Measurements from ENCODE around the gene NCEH1.
"Not testable (repeated sequence)": the region's sequence is repeated elsewhere in the genome, so short reads cannot be mapped to it uniquely, and the experiment has no call there.

The NCEH1 gene

GRCh38 chr3:172600644-172601065 is 110.2 kb downstream of the NCEH1 start:
- no peaks in the 10 kb centered on the region for H3K4me1 ChIP-seq (ENCODE audit: control insufficient read depth, insufficient read depth, low read length)
- H3K9me3 ChIP-seq (ENCODE audit: control insufficient read depth, insufficient read depth, low read length): no peaks in the 10 kb centered on the region
- no peak overlapping the region for H3K4me3 ChIP-seq (ENCODE audit: low read depth, low read length)
- no peaks in the 10 kb centered on the region for H3K27me3 ChIP-seq (ENCODE audit: control insufficient read depth, insufficient read depth, low read length)
- H3K9ac ChIP-seq (ENCODE audit: low read depth, low read length): no peak overlapping the region
- H3K36me3 ChIP-seq (ENCODE audit: control insufficient read depth, insufficient read depth, low read length): no peaks in the 10 kb centered on the region

GRCh38 chr3:172598904-172599303 is 112.0 kb downstream of the NCEH1 start:
- Histone ChIP-seq H3K9ac (ENCODE audit: low read depth, low read length) (no peak overlapping the region), H3K4me3 (ENCODE audit: low read depth, low read length) (no peak overlapping the region), H3K9me3 (ENCODE audit: control insufficient read depth, insufficient read depth, low read length) (no peaks in the 10 kb centered on the region), H3K27me3 (ENCODE audit: control insufficient read depth, insufficient read depth, low read length) (no peaks in the 10 kb centered on the region), H3K4me1 (ENCODE audit: control insufficient read depth, insufficient read depth, low read length) (no peaks in the 10 kb centered on the region), H3K36me3 (ENCODE audit: control insufficient read depth, insufficient read depth, low read length) (no peaks in the 10 kb centered on the region)

- no peaks in the 10 kb centered on the region for H3K4me1 ChIP-seq (ENCODE audit: control insufficient read depth, insufficient read depth, low read length)
- H3K9ac ChIP-seq (ENCODE audit: low read depth, low read length): no peak overlapping the region
- no peaks in the 10 kb centered on the region for H3K27me3 ChIP-seq (ENCODE audit: control insufficient read depth, insufficient read depth, low read length)
- H3K9me3 ChIP-seq (ENCODE audit: control insufficient read depth, insufficient read depth, low read length): no peaks in the 10 kb centered on the region
- no peaks in the 10 kb centered on the region for H3K36me3 ChIP-seq (ENCODE audit: control insufficient read depth, insufficient read depth, low read length)
- no peak overlapping the region for H3K4me3 ChIP-seq (ENCODE audit: low read depth, low read length)
These were observed 114.5 kb downstream of the NCEH1 start for GRCh38 chr3:172596394-172596706.

- no peaks in the 10 kb centered on the region for H3K36me3 ChIP-seq (ENCODE audit: control insufficient read depth, insufficient read depth, low read length)
- no peaks in the 10 kb centered on the region for H3K9me3 ChIP-seq (ENCODE audit: control insufficient read depth, insufficient read depth, low read length)
- no peak overlapping the region for H3K9ac ChIP-seq (ENCODE audit: low read depth, low read length)
- no peaks in the 10 kb centered on the region for H3K4me1 ChIP-seq (ENCODE audit: control insufficient read depth, insufficient read depth, low read length)
- H3K27me3 ChIP-seq (ENCODE audit: control insufficient read depth, insufficient read depth, low read length): no peaks in the 10 kb centered on the region
- H3K4me3 ChIP-seq (ENCODE audit: low read depth, low read length): no peak overlapping the region
These were observed 115.0 kb downstream of the NCEH1 start for GRCh38 chr3:172595664-172596393.

GRCh38 chr3:172594900-172595663 is 115.8 kb downstream of the NCEH1 start:
- not testable (repeated sequence) for H3K27me3 ChIP-seq (ENCODE audit: control insufficient read depth, insufficient read depth, low read length); H3K36me3 ChIP-seq (ENCODE audit: control insufficient read depth, insufficient read depth, low read length); H3K9ac ChIP-seq (ENCODE audit: low read depth, low read length); H3K9me3 ChIP-seq (ENCODE audit: control insufficient read depth, insufficient read depth, low read length); H3K4me3 ChIP-seq (ENCODE audit: low read depth, low read length); H3K4me1 ChIP-seq (ENCODE audit: control insufficient read depth, insufficient read depth, low read length)

- no peaks in the 10 kb centered on the region for H3K27me3 ChIP-seq (ENCODE audit: control insufficient read depth, insufficient read depth, low read length)
- H3K9ac ChIP-seq (ENCODE audit: low read depth, low read length): no peak overlapping the region
- H3K4me1 ChIP-seq (ENCODE audit: control insufficient read depth, insufficient read depth, low read length): no peaks in the 10 kb centered on the region
- H3K4me3 ChIP-seq (ENCODE audit: low read depth, low read length): no peak overlapping the region
- H3K36me3 ChIP-seq (ENCODE audit: control insufficient read depth, insufficient read depth, low read length): no peaks in the 10 kb centered on the region
- no peaks in the 10 kb centered on the region for H3K9me3 ChIP-seq (ENCODE audit: control insufficient read depth, insufficient read depth, low read length)
These were observed 117.8 kb downstream of the NCEH1 start for GRCh38 chr3:172592898-172593669.

GRCh38 chr3:172591876-172592771 is 118.7 kb downstream of the NCEH1 start:
- Histone ChIP-seq H3K9ac (ENCODE audit: low read depth, low read length) (no peak overlapping the region), H3K27me3 (ENCODE audit: control insufficient read depth, insufficient read depth, low read length) (no peaks in the 10 kb centered on the region), H3K9me3 (ENCODE audit: control insufficient read depth, insufficient read depth, low read length) (no peaks in the 10 kb centered on the region), H3K4me1 (ENCODE audit: control insufficient read depth, insufficient read depth, low read length) (no peaks in the 10 kb centered on the region), H3K36me3 (ENCODE audit: control insufficient read depth, insufficient read depth, low read length) (no peaks in the 10 kb centered on the region), H3K4me3 (ENCODE audit: low read depth, low read length) (no peak overlapping the region)

- Histone ChIP-seq H3K4me1 (ENCODE audit: control insufficient read depth, insufficient read depth, low read length) (no peaks in the 10 kb centered on the region), H3K36me3 (ENCODE audit: control insufficient read depth, insufficient read depth, low read length) (no peaks in the 10 kb centered on the region), H3K4me3 (ENCODE audit: low read depth, low read length) (no peak overlapping the region), H3K9ac (ENCODE audit: low read depth, low read length) (no peak overlapping the region), H3K27me3 (ENCODE audit: control insufficient read depth, insufficient read depth, low read length) (no peaks in the 10 kb centered on the region), H3K9me3 (ENCODE audit: control insufficient read depth, insufficient read depth, low read length) (no peaks in the 10 kb centered on the region)
These were observed 119.7 kb downstream of the NCEH1 start for GRCh38 chr3:172591125-172591605.

- Histone ChIP-seq H3K9ac (ENCODE audit: low read depth, low read length) (no peak overlapping the region), H3K27me3 (ENCODE audit: control insufficient read depth, insufficient read depth, low read length) (no peaks in the 10 kb centered on the region), H3K4me3 (ENCODE audit: low read depth, low read length) (no peak overlapping the region), H3K4me1 (ENCODE audit: control insufficient read depth, insufficient read depth, low read length) (no peaks in the 10 kb centered on the region), H3K36me3 (ENCODE audit: control insufficient read depth, insufficient read depth, low read length) (no peaks in the 10 kb centered on the region), H3K9me3 (ENCODE audit: control insufficient read depth, insufficient read depth, low read length) (no peaks in the 10 kb centered on the region)
These were observed 124.4 kb downstream of the NCEH1 start for GRCh38 chr3:172586436-172586835.

- Histone ChIP-seq H3K9ac (ENCODE audit: low read depth, low read length) (no peak overlapping the region), H3K27me3 (ENCODE audit: control insufficient read depth, insufficient read depth, low read length) (no peaks in the 10 kb centered on the region), H3K9me3 (ENCODE audit: control insufficient read depth, insufficient read depth, low read length) (no peaks in the 10 kb centered on the region), H3K4me3 (ENCODE audit: low read depth, low read length) (no peak overlapping the region), H3K36me3 (ENCODE audit: control insufficient read depth, insufficient read depth, low read length) (no peaks in the 10 kb centered on the region), H3K4me1 (ENCODE audit: control insufficient read depth, insufficient read depth, low read length) (no peaks in the 10 kb centered on the region)
These were observed 124.9 kb downstream of the NCEH1 start for GRCh38 chr3:172585954-172586353.

GRCh38 chr3:172582712-172583111 is 128.2 kb downstream of the NCEH1 start:
- no peaks in the 10 kb centered on the region for H3K27me3 ChIP-seq (ENCODE audit: control insufficient read depth, insufficient read depth, low read length)

More at GRCh38 chr3:172582712-172583111, 128.2 kb downstream of the NCEH1 start:
- no peak overlapping the region for H3K9ac ChIP-seq (ENCODE audit: low read depth, low read length)
- no peak overlapping the region for H3K4me3 ChIP-seq (ENCODE audit: low read depth, low read length)
- H3K36me3 ChIP-seq (ENCODE audit: control insufficient read depth, insufficient read depth, low read length): no peaks in the 10 kb centered on the region
- no peaks in the 10 kb centered on the region for H3K9me3 ChIP-seq (ENCODE audit: control insufficient read depth, insufficient read depth, low read length)
- no peaks in the 10 kb centered on the region for H3K4me1 ChIP-seq (ENCODE audit: control insufficient read depth, insufficient read depth, low read length)
